PC-3 (cell line): Measurements from ENCODE around the gene COL11A1. TPM values are rescaled to one million over a fixed set of nuclear protein-coding genes. Genes with fewer than 3 reads are reported as not detected.

Experiments
- ATAC-seq: fragments of 200-7000 bp; cut with Tn5 transposase; 2 replicates; pipeline ENCODE4 v1.9.1; 2020; ENCODE audit warnings: mild to moderate bottlenecking, moderate library complexity
- BruUV-seq: library from RNA; stranded (reverse); fragments of 400-500 nt; replicated peaks from 2 replicates; lab custom pipeline; 2021; lab: Mats Ljungman, UMichigan
- CTCF ChIA-PET: fragments of 300-600 bp; sonication (Branson Sonifier 250); formaldehyde crosslinking; loops from one replicate; lab custom pipeline; 2022; ENCODE audit warnings: antibody characterized with exemption; lab: Charles Lee
- POLR2A ChIA-PET: fragments of 300-600 bp; sonication (Branson Sonifier 250); formaldehyde crosslinking; loops from one replicate; lab custom pipeline; 2022; ENCODE audit warnings: antibody characterized with exemption; ENCODE audit not compliant: unreplicated experiment; lab: Charles Lee
- DNase-seq: peaks from one replicate; pipeline ENCODE4 v3.0.0-alpha.2; 2015
- H2AFZ ChIP-seq: fragments of 300-600 bp; sonication (generic); 2 replicates; pipeline ENCODE4 v1.6.0; 2016; ENCODE audit warnings: antibody characterized with exemption, low read length
- H3F3A ChIP-seq: fragments of 300-600 bp; sonication (generic); one replicate; pipeline ENCODE4 v1.6.0; 2017; ENCODE audit warnings: antibody characterized with exemption, low read length, control low read depth, mild to moderate bottlenecking; ENCODE audit not compliant: unreplicated experiment
- H3K27ac ChIP-seq: fragments of 300-600 bp; sonication (generic); 2 replicates; pipeline ENCODE4 v1.5.1; 2016; ENCODE audit warnings: mild to moderate bottlenecking, low read length
- H3K27me3 ChIP-seq: fragments of 300-600 bp; sonication (generic); 2 replicates; pipeline ENCODE4 v1.6.1; 2016; ENCODE audit warnings: low read length, mixed read lengths
- H3K36me3 ChIP-seq: fragments of 300-600 bp; sonication (generic); 2 replicates; pipeline ENCODE4 v1.6.1; 2016; ENCODE audit warnings: low read depth, mixed run types, low read length, mixed read lengths
- H3K4me1 ChIP-seq: fragments of 300-600 bp; sonication (generic); 2 replicates; pipeline ENCODE4 v1.5.1; 2016; ENCODE audit warnings: low read length; ENCODE audit not compliant: insufficient read depth
- H3K4me2 ChIP-seq: fragments of 300-600 bp; sonication (generic); 2 replicates; pipeline ENCODE4 v1.6.0; 2016; ENCODE audit warnings: low read length
- H3K4me3 ChIP-seq: fragments of 300-600 bp; sonication (generic); 2 replicates; pipeline ENCODE4 v1.5.1; 2016; ENCODE audit warnings: mild to moderate bottlenecking, low read length, mixed read lengths
- H3K79me2 ChIP-seq: fragments of 300-600 bp; sonication (generic); 2 replicates; pipeline ENCODE4 v1.6.1; 2017; ENCODE audit warnings: low read length, mixed read lengths
- H3K9ac ChIP-seq: fragments of 300-600 bp; sonication (generic); 2 replicates; pipeline ENCODE4 v1.6.0; 2016; ENCODE audit warnings: mild to moderate bottlenecking, low read length
- H3K9me2 ChIP-seq: fragments of 300-600 bp; sonication (generic); replicated peaks from 2 replicates; pipeline ENCODE4 v1.6.1; 2016; ENCODE audit warnings: mixed run types, low read length, mixed read lengths
- H3K9me3 ChIP-seq: fragments of 300-600 bp; sonication (generic); 2 replicates; pipeline ENCODE4 v1.6.1; 2016; ENCODE audit warnings: low read length, mixed read lengths
- H4K20me1 ChIP-seq: fragments of 300-600 bp; sonication (generic); 2 replicates; pipeline ENCODE4 v1.6.1; 2016; ENCODE audit warnings: low read length, mixed read lengths
- CTCF ChIP-seq: fragments of 300-600 bp; sonication (generic); conservative IDR thresholded peaks from 2 replicates; pipeline ENCODE4 v1.5.1; 2017; ENCODE audit warnings: antibody characterized with exemption, low read depth, mild to moderate bottlenecking, low read length
- EZH2 ChIP-seq: fragments of 300-600 bp; sonication (generic); IDR thresholded peaks from one replicate; pipeline ENCODE4 v1.6.1; 2017; ENCODE audit warnings: antibody characterized with exemption, mild to moderate bottlenecking, low read length; ENCODE audit not compliant: unreplicated experiment
- EZH2phosphoT487 ChIP-seq: fragments of 300-600 bp; sonication (generic); IDR thresholded peaks from 2 replicates; pipeline ENCODE4 v1.6.1; 2018; ENCODE audit warnings: mild to moderate bottlenecking, antibody characterized with exemption, low read length, borderline replicate concordance
- intact Hi-C: fragments of 100-400 bp; cut with micrococcal nuclease; formaldehyde crosslinking; loops from 2 replicates; pipeline ENCODE4 v1.9.0; 2023
- total RNA-seq: library from RNA; depleted of rRNA; stranded (reverse); fragments of >200 nt; gene quantifications from 2 replicates; pipeline ENCODE4 v1.2.3, GENCODE V29; 2014

Gene COL11A1
- total RNA-seq, 1 experiment from 2014 or later = not detected

DNA sequence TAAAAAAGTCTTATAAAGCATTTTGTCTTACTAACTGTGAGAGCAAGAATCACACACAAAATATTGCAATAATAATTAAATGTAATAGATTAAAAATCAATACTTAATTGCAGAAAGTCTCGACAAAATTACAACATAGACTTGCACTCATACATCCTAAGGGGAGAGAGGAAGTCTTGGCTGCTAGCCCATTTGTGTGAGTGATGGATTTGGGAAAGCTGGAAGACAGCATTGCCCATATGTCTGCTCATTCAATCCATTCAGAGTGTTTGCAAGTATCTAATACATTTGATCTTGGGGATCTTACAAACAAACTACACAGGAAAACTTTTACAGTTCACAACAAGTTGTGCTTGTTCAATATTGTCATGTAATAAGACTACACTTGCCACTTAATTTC, 140.5 kb downstream of the COL11A1 start:
- ChIA-PET POLR2A (no interaction called here), CTCF (no interaction called here)
- Histone ChIP-seq H3K27ac (no peak overlapping the region), H3K79me2 (no peaks in the 10 kb centered on the region), H3K4me3 (no peak overlapping the region), H3K9ac (no peak overlapping the region), H2AFZ (no peak overlapping the region), H4K20me1 (no peaks in the 10 kb centered on the region), H3K4me2 (no peak overlapping the region), H3K27me3 (0 out of 2 replicates have a peak, but pooled peaks cover 10% of the 10 kb centered on the region), H3K9me2 (no peaks in the 10 kb centered on the region), H3K9me3 (no peaks in the 10 kb centered on the region), H3K4me1 (no peaks in the 10 kb centered on the region), H3F3A (no peaks in the 10 kb centered on the region), H3K36me3 (no peaks in the 10 kb centered on the region)
- intact Hi-C loops = no loop called here
- DNase-seq (peak; percentile 23), ATAC-seq (no peak)
- no TSS peak for BruUV-seq
- no peak for TF ChIP-seq EZH2
- no peak for TF ChIP-seq EZH2phosphoT487
- no peak for TF ChIP-seq CTCF

DNA sequence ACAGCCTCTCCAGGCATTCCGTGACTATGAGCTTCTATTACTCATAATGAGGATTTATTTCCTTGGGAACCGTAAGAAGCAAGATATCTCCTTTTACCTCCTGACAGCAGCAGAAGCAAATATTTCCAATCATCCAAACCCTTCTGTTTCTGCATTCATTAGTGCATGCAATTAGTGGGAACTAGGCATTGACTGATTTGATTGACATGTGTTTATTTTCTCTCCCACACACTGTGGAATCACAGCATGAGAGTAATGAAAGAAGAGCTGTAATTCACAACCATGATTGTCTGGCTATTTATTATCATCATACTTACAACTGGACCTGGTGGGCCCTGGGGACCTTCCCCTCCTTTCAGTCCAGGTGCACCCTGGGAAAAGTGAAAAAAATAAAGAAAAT, 146.8 kb downstream of the COL11A1 start:
- no peaks in the 10 kb centered on the region for H4K20me1 ChIP-seq
- H3K27ac ChIP-seq = no peak overlapping the region
- TF ChIP-seq EZH2phosphoT487 (no peak), CTCF (no peak), EZH2 (no peak)
- no peaks in the 10 kb centered on the region for H3K4me1 ChIP-seq
- DNase-seq = no peak
- H3K27me3 ChIP-seq = peaks cover 32% of the 10 kb centered on the region; the same call in 1 of the 2 replicates
- intact Hi-C loops = no loop called here
- no peak overlapping the region for H3K4me2 ChIP-seq
- H3F3A ChIP-seq = no peaks in the 10 kb centered on the region
- no peak overlapping the region for H2AFZ ChIP-seq
- ChIA-PET POLR2A (no interaction called here), CTCF (no interaction called here)
- no peak for ATAC-seq
- H3K9ac ChIP-seq = no peak overlapping the region
- no peaks in the 10 kb centered on the region for H3K79me2 ChIP-seq
- H3K4me3 ChIP-seq = no peak overlapping the region
- BruUV-seq = no TSS peak
- no peaks in the 10 kb centered on the region for H3K36me3 ChIP-seq
- no peaks in the 10 kb centered on the region for H3K9me2 ChIP-seq
- H3K9me3 ChIP-seq = no peaks in the 10 kb centered on the region

GRCh38 chr1:102954576-102954975, 153.7 kb downstream of the COL11A1 start:
- Histone ChIP-seq H3K9ac (no peak overlapping the region), H3K79me2 (no peaks in the 10 kb centered on the region), H4K20me1 (no peaks in the 10 kb centered on the region), H3F3A (no peaks in the 10 kb centered on the region), H3K4me1 (no peaks in the 10 kb centered on the region), H3K27ac (no peak overlapping the region), H3K4me3 (no peak overlapping the region), H3K9me2 (no peaks in the 10 kb centered on the region), H3K27me3 (peaks cover 54% of the 10 kb centered on the region), H2AFZ (no peak overlapping the region), H3K36me3 (no peaks in the 10 kb centered on the region), H3K4me2 (no peak overlapping the region), H3K9me3 (no peaks in the 10 kb centered on the region)
- intact Hi-C loops = no loop called here
- TF ChIP-seq EZH2 (no peak), CTCF (no peak), EZH2phosphoT487 (no peak)
- ChIA-PET CTCF (no interaction called here), POLR2A (no interaction called here)
- no TSS peak for BruUV-seq
- ATAC-seq (no peak), DNase-seq (no peak)
